Measurements from ENCODE around the gene SIRPA.

- no peak for TF ChIP-seq TAF1 (IDR thresholded peaks at IDR 0.05; ENCODE audit: borderline replicate concordance, insufficient read depth, low read length)
- TF ChIP-seq SIN3A (IDR thresholded peaks at IDR 0.05; ENCODE audit: borderline replicate concordance, insufficient read depth, low read length), result no peak
- no peak for TF ChIP-seq POLR2AphosphoS5 (IDR thresholded peaks at IDR 0.05; ENCODE audit: low read depth, low read length)
These were observed 63.2 kb downstream of the SIRPA start for GRCh38 chr20:1958426-1958825.

Data from PFSK-1 (cell line).